K562 (cell line): ENCODE results near the gene MYO5C. TPM values are rescaled to one million over a fixed set of nuclear protein-coding genes. Genes with fewer than 3 reads are reported as not detected.

Experiments used
- ATAC-seq: fragments of 200-7000 bp; cut with Tn5 transposase; 3 replicates; pipeline ENCODE4 v1.9.1; 2020; ENCODE audit warnings: moderate library complexity
- BruUV-seq: library from RNA; stranded (reverse); fragments of 400-500 nt; replicated peaks from 2 replicates; lab custom pipeline; 2021; lab: Mats Ljungman, UMichigan
- CTCF ChIA-PET: fragments of 300-600 bp; formaldehyde crosslinking; extraction: SDS; loops from one replicate; lab custom pipeline; 2021; ENCODE audit warnings: low intra/inter-chr PET ratio; lab: Yijun Ruan, JAX
- POLR2A ChIA-PET: fragments of 300-600, 350-650 bp; sonication (Branson Sonifier 250); formaldehyde crosslinking; extraction: SDS; loops from one replicate; lab custom pipeline; 2021; ENCODE audit warnings: antibody characterized with exemption, inconsistent platforms; lab: Yijun Ruan, JAX
- DNase-seq, 4 experiments: peaks; one replicate each; pipeline versions ENCODE4 v3.0.0 to v3.0.0-alpha.2; 2011 to 2018; ENCODE audit warnings: low spot score in 3 of 4, mixed read lengths in 3 of 4; ENCODE audit errors: extremely low read depth in 1 of 4
- FAIRE-seq: peaks from 2 replicates; lab custom pipeline; 2011; peaks lifted over from hg19 to GRCh38; lab: Jason Lieb, UNC
- H2AFZ ChIP-seq: 2 replicates; pipeline ENCODE4 v1.6.0; 2011; ENCODE audit warnings: low read depth, low read length, control low read depth, inconsistent platforms
- H3K27ac ChIP-seq: fragments of 200-600 bp; 3 replicates; pipeline ENCODE4 v1.8.0; 2011; ENCODE audit warnings: low read depth, mild to moderate bottlenecking, control low read depth, inconsistent platforms, low read length, moderate library complexity, mixed read lengths; ENCODE audit errors: extremely low read depth
- H3K27me3 ChIP-seq, 2 experiments: fragments of 300-600 bp in 1 of 2; 2 replicates in 1 of 2; 3 replicates in 1 of 2; pipeline versions ENCODE4 v1.6.0 to v1.8.0; 2011; ENCODE audit warnings: inconsistent platforms in 2 of 2, low read length in 2 of 2, mild to moderate bottlenecking in 1 of 2, mixed read lengths in 1 of 2, moderate library complexity in 1 of 2; ENCODE audit not compliant: control insufficient read depth in 2 of 2, insufficient read depth in 2 of 2
- H3K36me3 ChIP-seq: fragments of 300-600 bp; 3 replicates; pipeline ENCODE4 v1.8.0; 2011; ENCODE audit warnings: mild to moderate bottlenecking, low read length, inconsistent platforms; ENCODE audit not compliant: control insufficient read depth, insufficient read depth
- H3K4me1 ChIP-seq, 2 experiments: fragments of 200-600 bp in 1 of 2; replicated peaks in 1 of 2; 2 replicates in 1 of 2; 3 replicates in 1 of 2; pipeline versions ENCODE4 v1.5.1 to v1.8.0; 2011; ENCODE audit warnings: inconsistent platforms in 2 of 2, low read length in 2 of 2, mild to moderate bottlenecking in 1 of 2, mixed read lengths in 1 of 2, moderate library complexity in 1 of 2; ENCODE audit not compliant: control insufficient read depth in 2 of 2, insufficient read depth in 2 of 2
- H3K4me2 ChIP-seq: 2 replicates; pipeline ENCODE4 v1.6.1; 2011; ENCODE audit warnings: low read length, control low read depth, inconsistent platforms, mixed read lengths; ENCODE audit not compliant: insufficient read depth
- H3K4me3 ChIP-seq: fragments of 200-600 bp; sonication (generic), shearing (Covaris generic); 2 replicates; pipeline ENCODE4 v1.5.1; 2016; ENCODE audit warnings: control low read depth, inconsistent platforms
- H3K79me2 ChIP-seq: fragments of 200-600 bp; 3 replicates; pipeline ENCODE4 v1.8.0; 2011; ENCODE audit warnings: low read length, inconsistent platforms; ENCODE audit not compliant: control insufficient read depth, insufficient read depth
- H3K9ac ChIP-seq, 2 experiments: 2 replicates each; pipeline versions ENCODE4 v1.6.0 to v1.6.1; 2011; ENCODE audit warnings: low read depth in 2 of 2, low read length in 2 of 2, control low read depth in 1 of 2, inconsistent platforms in 1 of 2, mild to moderate bottlenecking in 1 of 2, mixed read lengths in 1 of 2; ENCODE audit not compliant: insufficient read depth in 1 of 2
- H3K9me1 ChIP-seq: one replicate; pipeline ENCODE4 v1.6.0; 2011; ENCODE audit warnings: inconsistent platforms, mild to moderate bottlenecking, low read length, moderate library complexity; ENCODE audit not compliant: control insufficient read depth, insufficient read depth
- H3K9me3 ChIP-seq: replicated peaks from 2 replicates; pipeline ENCODE4 v1.5.1; 2011; ENCODE audit warnings: low read depth, low read length, inconsistent platforms; ENCODE audit not compliant: control insufficient read depth, insufficient read depth
- H4K20me1 ChIP-seq: replicated peaks from 2 replicates; pipeline ENCODE4 v1.6.1; 2011; ENCODE audit warnings: low read length, inconsistent platforms, mixed read lengths; ENCODE audit not compliant: control insufficient read depth, insufficient read depth
- ARID2 ChIP-seq: fragments of 450-650 bp; IDR thresholded peaks from 2 replicates; pipeline ENCODE4 v1.6.1; 2017; ENCODE audit warnings: antibody characterized with exemption, mild to moderate bottlenecking
- BRD9 ChIP-seq: fragments of 450-650 bp; IDR thresholded peaks from 2 replicates; pipeline ENCODE4 v1.6.1; 2018; ENCODE audit warnings: low read depth; ENCODE audit not compliant: partially characterized antibody
- ETV6 ChIP-seq, 3 experiments: fragments of 150-350 bp in 1 of 3; sonication (generic) in 1 of 3; formaldehyde crosslinking in 1 of 3; IDR thresholded peaks; 2 replicates each; pipeline versions ENCODE4 v1.6.1 to v1.8.0; 2014 to 2022; ENCODE audit warnings: borderline replicate concordance in 2 of 3, low read depth in 2 of 3, antibody characterized with exemption in 1 of 3, low read length in 1 of 3, mild to moderate bottlenecking in 1 of 3, missing genetic modification reagents in 1 of 3
- JUN ChIP-seq, 2 experiments: sonication (generic) in 1 of 2; formaldehyde crosslinking in 1 of 2; IDR thresholded peaks; 2 replicates each; pipeline versions ENCODE4 v1.6.1 to v1.8.0; 2012 to 2022; ENCODE audit warnings: borderline replicate concordance in 2 of 2, mild to moderate bottlenecking in 2 of 2, improper control_type of control experiment in 1 of 2, low read depth in 1 of 2, low read length in 1 of 2, missing genetic modification reagents in 1 of 2
- MYNN ChIP-seq, 2 experiments: sonication (generic); formaldehyde crosslinking in 1 of 2; IDR thresholded peaks; 2 replicates each; pipeline versions ENCODE4 v1.5.0 to v1.6.1; 2016 to 2020; ENCODE audit warnings: antibody characterized with exemption in 1 of 2, missing genetic modification reagents in 1 of 2
- PURB ChIP-seq: sonication (generic); formaldehyde crosslinking; IDR thresholded peaks from 2 replicates; pipeline ENCODE4 v1.9.0; 2021; ENCODE audit warnings: low read depth, mild to moderate bottlenecking, missing genetic modification reagents
- RNF219 ChIP-seq: fragments of 250-450 bp; sonication (Bioruptor Pico); IDR thresholded peaks from 2 replicates; pipeline ENCODE4 v1.5.0; 2022; ENCODE audit warnings: mild to moderate bottlenecking
- SAP30 ChIP-seq: fragments of 200-600 bp; sonication (generic); IDR thresholded peaks from 2 replicates; pipeline ENCODE4 v1.6.1; 2012; ENCODE audit warnings: borderline replicate concordance, low read depth, mild to moderate bottlenecking, moderate library complexity, low read length, control low read depth, inconsistent platforms; ENCODE audit not compliant: insufficient read depth, poor library complexity, severe bottlenecking
- SREBF1 ChIP-seq: fragments of 150-350 bp; IDR thresholded peaks from 2 replicates; pipeline ENCODE4 v1.6.1; 2014; ENCODE audit warnings: antibody characterized with exemption, low read depth, low read length, borderline replicate concordance
- ZBTB2 ChIP-seq: fragments of 450-650 bp; IDR thresholded peaks from 2 replicates; pipeline ENCODE4 v1.6.1; 2016; ENCODE audit warnings: antibody characterized with exemption
- ZNF41 ChIP-seq: fragments of 250-450 bp; sonication (Bioruptor Pico); conservative IDR thresholded peaks from 2 replicates; pipeline ENCODE4 v1.4.0; 2020; ENCODE audit warnings: mild to moderate bottlenecking
- ZNF518B ChIP-seq: fragments of 250-450 bp; sonication (Bioruptor Pico); IDR thresholded peaks from 2 replicates; pipeline ENCODE4 v1.5.0; 2021; ENCODE audit warnings: mild to moderate bottlenecking, moderate library complexity
- ZNF644 ChIP-seq: fragments of 200-800 bp; sonication (Bioruptor generic); IDR thresholded peaks from 2 replicates; pipeline ENCODE4 v1.6.1; 2016; ENCODE audit warnings: low read depth, missing genetic modification characterization, missing compliant biosample characterization
- ZNF778 ChIP-seq: fragments of 450-650 bp; formaldehyde crosslinking; IDR thresholded peaks from 2 replicates; pipeline ENCODE4 v1.4.0; 2020; ENCODE audit warnings: mild to moderate bottlenecking, moderate library complexity
- WGBS: fragments of 100-300 bp; shearing (Covaris generic); methylation state at CpG from one replicate; pipeline ENCODE4 v1.1.6; 2016; ENCODE audit warnings: low coverage, mixed read lengths; ENCODE audit not compliant: insufficient coverage; ENCODE audit errors: missing lambda C conversion rate; 5-methylcytosine and 5-hydroxymethylcytosine counted together
- in situ Hi-C: fragments of 300-500 bp; cut with MboI; formaldehyde crosslinking; loops from 4 replicates; pipeline ENCODE4 v1.15.0; 2018; ENCODE audit warnings: inconsistent platforms, mixed read lengths
- intact Hi-C: fragments of 100-400 bp; cut with micrococcal nuclease; formaldehyde crosslinking; loops from 2 replicates; pipeline ENCODE4 v1.14.2; 2022
- polyA plus RNA-seq, 8 experiments: library from polyadenylated mRNA; depleted of rRNA in 4 of 8; stranded (reverse) in 5 of 8; unstranded in 3 of 8; fragments of >200 nt; fragmentation: Nextera tagmentation in 2 of 8; fragmentation: Illumina TruSeq in 1 of 8; extraction: Ambion mirVana in 2 of 8; extraction: Trizol in 1 of 8; gene quantifications; 2 replicates each; pipeline versions ENCODE4 v1.2.1 to v1.2.3, GENCODE V29; 2011 to 2014; ENCODE audit warnings: inconsistent platforms in 1 of 8, missing spikeins in 1 of 8
- total RNA-seq, 7 experiments: library from RNA; depleted of rRNA in 6 of 7; stranded (reverse); fragments of >200 nt in 6 of 7; fragmentation: Illumina TruSeq in 2 of 7; extraction: Trizol in 2 of 7; gene quantifications; 2 replicates each; pipeline versions ENCODE4 v1.2.1 to v1.2.3, GENCODE V29; 2011 to 2021; ENCODE audit warnings: low replicate concordance in 1 of 7

Gene MYO5C
- total and polyA plus RNA-seq, 9 of the 15 experiments (the other 6 are each of a cell fraction or from before 2014, with no cell fraction given): 0.01 to 0.24 TPM; not detected in 7

GRCh38 chr15:52328680-52329079, 33.1 kb upstream of the MYO5C start:
- H3K9ac ChIP-seq: no peak overlapping the region
- ATAC-seq (no peak), DNase-seq (no peak), FAIRE-seq (no peak)
- no peak overlapping the region for H3K27ac ChIP-seq
- H3K79me2 ChIP-seq: no peaks in the 10 kb centered on the region
- intact Hi-C loops (no loop called here), in situ Hi-C loops (no loop called here)
- no peak overlapping the region for H3K4me3 ChIP-seq
- no peaks in the 10 kb centered on the region for H3K9me3 ChIP-seq
- H3K27me3 ChIP-seq: no peaks in the 10 kb centered on the region; a peak in 1 of 5 replicates
- H3K4me2 ChIP-seq: no peak overlapping the region
- TF ChIP-seq ZNF518B: no peak
- no peak for TF ChIP-seq SREBF1
- no peak for TF ChIP-seq PURB (CRISPR knock-in tag)
- TF ChIP-seq ZBTB2: no peak
- TF ChIP-seq JUN (IDR thresholded peaks at IDR 0.05; ENCODE audit: borderline replicate concordance, low read depth, low read length): no peak
- no peak for TF ChIP-seq JUN (CRISPR knock-in tag; IDR thresholded peaks at IDR 0.05; ENCODE audit: borderline replicate concordance)
- TF ChIP-seq ARID2: no peak
- TF ChIP-seq SAP30: no peak
- no peak for TF ChIP-seq BRD9
- TF ChIP-seq MYNN (IDR thresholded peaks at IDR 0.05): no peak
- no peak for TF ChIP-seq MYNN (CRISPR knock-in tag; IDR thresholded peaks at IDR 0.05)
- no peak for TF ChIP-seq ZNF778
- TF ChIP-seq ZNF41: no peak
- no peak for TF ChIP-seq ZNF644 (tag)
- no peak for TF ChIP-seq RNF219 (CRISPR knock-in tag)
- TF ChIP-seq ETV6 (IDR thresholded peaks at IDR 0.05; ENCODE audit: borderline replicate concordance in 1 of 2, low read depth in 2 of 2, low read length in 1 of 2): no peak
- no peak for TF ChIP-seq ETV6 (CRISPR knock-in tag; IDR thresholded peaks at IDR 0.05; ENCODE audit: borderline replicate concordance)
- WGBS: 0% methylated on average over 2 of the region's 2 CpGs
- no peaks in the 10 kb centered on the region for H4K20me1 ChIP-seq
- CTCF ChIA-PET: no interaction called here
- H3K4me1 ChIP-seq: no peaks in the 10 kb centered on the region
- POLR2A ChIA-PET: interaction anchor here (1.1 kb wide), 1 partner anchor 10 kb away, joined by 3 read pairs; no protein-coding TSS in a partner anchor
- H2AFZ ChIP-seq: no peak overlapping the region
- H3K9me1 ChIP-seq: no peaks in the 10 kb centered on the region
- BruUV-seq: no TSS peak
- no peaks in the 10 kb centered on the region for H3K36me3 ChIP-seq
